ENCODE measurements around the gene FNDC11. TPM values are rescaled to one million over a fixed set of nuclear protein-coding genes. Genes with fewer than 3 reads are reported as not detected.
"Not testable (repeated sequence)": the region's sequence is repeated elsewhere in the genome, so short reads cannot be mapped to it uniquely, and the experiment has no call there.

FNDC11 gene
- total RNA-seq, 1 donor from 2014 or later: 2.6 TPM

- no peak for DNase-seq (ENCODE audit: low read depth in 2 of 2)
Measured at GRCh38 chr20:63597651-63598478, 43.9 kb downstream of the FNDC11 start.

- DNase-seq (ENCODE audit: low read depth in 2 of 2): no peak
Measured at GRCh38 chr20:63598479-63599395, 44.8 kb downstream of the FNDC11 start.

- DNase-seq (ENCODE audit: low read depth in 2 of 2): no peak
Measured at GRCh38 chr20:63599396-63600050, 45.6 kb downstream of the FNDC11 start.

- not testable (repeated sequence) for DNase-seq (ENCODE audit: low read depth in 2 of 2)
Measured at GRCh38 chr20:63601679-63602078, 47.7 kb downstream of the FNDC11 start.

GRCh38 chr20:63602321-63602720 lies 48.4 kb downstream of the FNDC11 start:
- DNase-seq (ENCODE audit: low read depth in 2 of 2): no peak

Other genes starting within 250 kb of the FNDC11 start
- 0.20 TPM in 1 of 2 replicates, not detected in the other for gene CHRNA4, start 192.8 kb upstream of the FNDC11 start, total RNA-seq
- not detected in 2 replicates for gene KCNQ2, start 81.5 kb upstream of the FNDC11 start, total RNA-seq
- 5.2 and 14.8 TPM in 2 replicates for gene EEF1A2, start 55.1 kb upstream of the FNDC11 start, total RNA-seq
- 16.3 and 21.2 TPM in 2 replicates for gene PPDPF, start 33.4 kb upstream of the FNDC11 start, total RNA-seq
- gene PTK6, start 16.8 kb upstream of the FNDC11 start, total RNA-seq: under 0.01 TPM in 1 of 2 replicates, not detected in the other
- gene SRMS, start 6.4 kb upstream of the FNDC11 start, total RNA-seq: not detected in 2 replicates
- gene HELZ2, start 20.1 kb downstream of the FNDC11 start, total RNA-seq: 21.1 and 35.5 TPM in 2 replicates
- gene GMEB2, start 72.9 kb downstream of the FNDC11 start, total RNA-seq: 5.4 and 7.3 TPM in 2 replicates
- gene STMN3, start 99.3 kb downstream of the FNDC11 start, total RNA-seq: under 0.01 and 1.1 TPM in 2 replicates
- gene RTEL1, start 104.2 kb downstream of the FNDC11 start, total RNA-seq: 4.4 and 4.6 TPM in 2 replicates
- gene TNFRSF6B, start 142.5 kb downstream of the FNDC11 start, total RNA-seq: 3.2 and 12.6 TPM in 2 replicates
- gene ARFRP1, start 153.8 kb downstream of the FNDC11 start, total RNA-seq: 22.7 and 31.2 TPM in 2 replicates
- gene ZGPAT, start 153.9 kb downstream of the FNDC11 start, total RNA-seq: 7.0 and 11.7 TPM in 2 replicates
- gene LIME1, start 182.5 kb downstream of the FNDC11 start, total RNA-seq: 0.87 and 1.4 TPM in 2 replicates
- 6.3 and 6.5 TPM in 2 replicates for gene SLC2A4RG, start 185.6 kb downstream of the FNDC11 start, total RNA-seq

Measured in lung microvascular endothelial cell (primary cell).